WTC11 (cell line): ENCODE measurements around the gene BPIFA3. TPM values are rescaled to one million over a fixed set of nuclear protein-coding genes. Genes with fewer than 3 reads are reported as not detected.

ENCODE experiments used
- ATF2 ChIP-seq: sonication (generic); formaldehyde crosslinking; IDR thresholded peaks from 2 replicates; pipeline ENCODE4 v1.8.1; 2022; ENCODE audit warnings: low read depth, missing genetic modification reagents, borderline replicate concordance
- ATF6 ChIP-seq: sonication (generic); formaldehyde crosslinking; IDR thresholded peaks from 2 replicates; pipeline ENCODE4 v1.8.1; 2023; ENCODE audit warnings: mild to moderate bottlenecking, missing genetic modification reagents
- CTCF ChIP-seq: fragments of 200-600 bp; IDR thresholded peaks from 2 replicates; pipeline ENCODE4 v1.8.0; 2022; ENCODE audit warnings: antibody characterized with exemption
- E2F5 ChIP-seq: sonication (generic); formaldehyde crosslinking; IDR thresholded peaks from 2 replicates; pipeline ENCODE4 v1.8.1; 2022; ENCODE audit warnings: mild to moderate bottlenecking, moderate library complexity, missing genetic modification reagents
- ELF4 ChIP-seq: sonication (generic); formaldehyde crosslinking; IDR thresholded peaks from 2 replicates; pipeline ENCODE4 v1.8.1; 2022; ENCODE audit warnings: low read depth, mild to moderate bottlenecking, moderate library complexity, missing genetic modification reagents
- EMX1 ChIP-seq: fragments of 250-450 bp; sonication (Bioruptor Pico); IDR thresholded peaks from 2 replicates; pipeline ENCODE4 v1.8.0; 2021; ENCODE audit warnings: mild to moderate bottlenecking
- FOXJ3 ChIP-seq: sonication (generic); formaldehyde crosslinking; IDR thresholded peaks from 2 replicates; pipeline ENCODE4 v1.9.0; 2021; ENCODE audit warnings: missing genetic modification reagents, mild to moderate bottlenecking, borderline replicate concordance
- FOXK1 ChIP-seq: sonication (generic); formaldehyde crosslinking; IDR thresholded peaks from 2 replicates; pipeline ENCODE4 v1.8.0; 2022; ENCODE audit warnings: mild to moderate bottlenecking, moderate library complexity, missing genetic modification reagents
- FOXP1 ChIP-seq: sonication (generic); formaldehyde crosslinking; IDR thresholded peaks from 2 replicates; pipeline ENCODE4 v1.8.0; 2022; ENCODE audit warnings: missing genetic modification reagents, mild to moderate bottlenecking, moderate library complexity, borderline replicate concordance
- FOXP4 ChIP-seq: sonication (generic); formaldehyde crosslinking; IDR thresholded peaks from 2 replicates; pipeline ENCODE4 v1.8.0; 2022; ENCODE audit warnings: mild to moderate bottlenecking, missing genetic modification reagents
- GTF2I ChIP-seq: fragments of 250-450 bp; sonication (Bioruptor Pico); conservative IDR thresholded peaks from 2 replicates; pipeline ENCODE4 v1.4.0; 2021; ENCODE audit warnings: mild to moderate bottlenecking
- HMGA2 ChIP-seq: fragments of 250-450 bp; sonication (Bioruptor Pico); IDR thresholded peaks from 2 replicates; pipeline ENCODE4 v1.4.0; 2021; ENCODE audit warnings: mild to moderate bottlenecking, moderate library complexity
- HMGXB4 ChIP-seq: sonication (generic); formaldehyde crosslinking; IDR thresholded peaks from 2 replicates; pipeline ENCODE4 v1.8.1; 2023; ENCODE audit warnings: mild to moderate bottlenecking, moderate library complexity, missing genetic modification reagents
- IRF2 ChIP-seq: sonication (generic); formaldehyde crosslinking; IDR thresholded peaks from 2 replicates; pipeline ENCODE4 v1.8.0; 2022; ENCODE audit warnings: low read depth, missing genetic modification reagents, borderline replicate concordance
- JAZF1 ChIP-seq: fragments of 250-450 bp; sonication (Bioruptor Pico); IDR thresholded peaks from 2 replicates; pipeline ENCODE4 v1.9.0; 2021; ENCODE audit warnings: moderate library complexity, mild to moderate bottlenecking, inconsistent platforms
- JUN ChIP-seq: sonication (generic); formaldehyde crosslinking; IDR thresholded peaks from 2 replicates; pipeline ENCODE4 v1.8.0; 2023; ENCODE audit warnings: mild to moderate bottlenecking, missing genetic modification reagents
- MLX ChIP-seq: sonication (generic); formaldehyde crosslinking; IDR thresholded peaks from 2 replicates; pipeline ENCODE4 v1.8.1; 2023; ENCODE audit warnings: mild to moderate bottlenecking, missing genetic modification reagents, moderate library complexity
- NFE2L1 ChIP-seq: sonication (generic); formaldehyde crosslinking; IDR thresholded peaks from 2 replicates; pipeline ENCODE4 v1.8.1; 2023; ENCODE audit warnings: missing genetic modification reagents
- NFYB ChIP-seq: sonication (generic); formaldehyde crosslinking; conservative IDR thresholded peaks from 2 replicates; pipeline ENCODE4 v1.8.0; 2022; ENCODE audit warnings: low read depth, missing genetic modification reagents
- PRRX2 ChIP-seq: fragments of 250-450 bp; sonication (Bioruptor Pico); IDR thresholded peaks from 2 replicates; pipeline ENCODE4 v1.8.0; 2021; ENCODE audit warnings: mild to moderate bottlenecking
- RELA ChIP-seq: sonication (generic); formaldehyde crosslinking; IDR thresholded peaks from 2 replicates; pipeline ENCODE4 v1.8.1; 2022; ENCODE audit warnings: missing genetic modification reagents, mild to moderate bottlenecking, borderline replicate concordance
- TCF7 ChIP-seq: sonication (generic); formaldehyde crosslinking; IDR thresholded peaks from 2 replicates; pipeline ENCODE4 v1.8.0; 2022; ENCODE audit warnings: mild to moderate bottlenecking, low read depth, missing genetic modification reagents, moderate library complexity
- TEAD4 ChIP-seq: sonication (generic); formaldehyde crosslinking; IDR thresholded peaks from 2 replicates; pipeline ENCODE4 v1.8.0; 2022; ENCODE audit warnings: mild to moderate bottlenecking, missing genetic modification reagents
- USF2 ChIP-seq: sonication (generic); formaldehyde crosslinking; IDR thresholded peaks from 2 replicates; pipeline ENCODE4 v1.8.1; 2023; ENCODE audit warnings: mild to moderate bottlenecking, missing genetic modification reagents, moderate library complexity
- ZNF121 ChIP-seq: sonication (generic); formaldehyde crosslinking; IDR thresholded peaks from 2 replicates; pipeline ENCODE4 v1.8.0; 2023; ENCODE audit warnings: missing genetic modification reagents
- ZNF138 ChIP-seq: sonication (generic); formaldehyde crosslinking; conservative IDR thresholded peaks from 2 replicates; pipeline ENCODE4 v1.8.1; 2022; ENCODE audit warnings: mild to moderate bottlenecking, moderate library complexity, missing genetic modification reagents
- ZNF219 ChIP-seq: sonication (generic); formaldehyde crosslinking; IDR thresholded peaks from 2 replicates; pipeline ENCODE4 v1.8.0; 2023; ENCODE audit warnings: missing genetic modification reagents, mild to moderate bottlenecking, borderline replicate concordance
- ZNF232 ChIP-seq: sonication (generic); formaldehyde crosslinking; IDR thresholded peaks from 2 replicates; pipeline ENCODE4 v1.8.0; 2022; ENCODE audit warnings: mild to moderate bottlenecking, missing genetic modification reagents
- ZNF396 ChIP-seq: fragments of 250-450 bp; sonication (Bioruptor Pico); IDR thresholded peaks from 2 replicates; pipeline ENCODE4 v1.8.0; 2021; ENCODE audit warnings: mild to moderate bottlenecking, moderate library complexity, borderline replicate concordance
- ZNF423 ChIP-seq: fragments of 250-450 bp; sonication (Bioruptor Pico); IDR thresholded peaks from 2 replicates; pipeline ENCODE4 v2.1.2; 2022; ENCODE audit warnings: mild to moderate bottlenecking, moderate library complexity
- total RNA-seq: library from RNA; stranded (reverse); gene quantifications from 3 replicates; pipeline ENCODE4 v1.2.3, GENCODE V29; 2021

The BPIFA3 gene
- total RNA-seq, 1 experiment from 2014 or later, result not detected

GRCh38 chr20:33209789-33210188 lies 7.4 kb upstream of the BPIFA3 start (continued):
- no peak for TF ChIP-seq CTCF
- TF ChIP-seq FOXK1 (CRISPR knock-in tag), result peak; percentile 50; the same call in 1 of the 2 replicates
- no peak for TF ChIP-seq GTF2I (CRISPR knock-in tag)
- no peak for TF ChIP-seq ATF2 (CRISPR knock-in tag)
- no peak for TF ChIP-seq ZNF396 (CRISPR knock-in tag)
- TF ChIP-seq FOXJ3 (CRISPR knock-in tag), result no peak
- peak; percentile 90 for TF ChIP-seq ZNF232 (CRISPR knock-in tag)
- no peak for TF ChIP-seq MLX (CRISPR knock-in tag)
- no peak for TF ChIP-seq ZNF423 (CRISPR knock-in tag)
- TF ChIP-seq ELF4 (CRISPR knock-in tag), result no peak
- TF ChIP-seq RELA (CRISPR knock-in tag), result no peak
- TF ChIP-seq EMX1 (CRISPR knock-in tag), result no peak
- TF ChIP-seq FOXP1, result 0 out of 2 replicates have a peak, but pooled peaks have one; percentile 49
- no peak for TF ChIP-seq ATF6 (CRISPR knock-in tag)
- TF ChIP-seq ZNF219 (CRISPR knock-in tag), result no peak
- TF ChIP-seq PRRX2 (CRISPR knock-in tag), result no peak
- TF ChIP-seq JUN, result no peak
- peak; percentile 90 for TF ChIP-seq NFE2L1 (CRISPR knock-in tag)
- TF ChIP-seq IRF2 (CRISPR knock-in tag), result no peak
- no peak for TF ChIP-seq TEAD4 (CRISPR knock-in tag)
- no peak for TF ChIP-seq ZNF121 (CRISPR knock-in tag)
- no peak for TF ChIP-seq ZNF138
- TF ChIP-seq HMGA2 (CRISPR knock-in tag), result no peak
- TF ChIP-seq JAZF1 (CRISPR knock-in tag), result no peak
- no peak for TF ChIP-seq TCF7 (CRISPR knock-in tag)
- no peak for TF ChIP-seq E2F5 (CRISPR knock-in tag)
- TF ChIP-seq NFYB (CRISPR knock-in tag), result no peak
- no peak for TF ChIP-seq USF2 (CRISPR knock-in tag)
- peak; percentile 89 for TF ChIP-seq FOXP4
- no peak for TF ChIP-seq HMGXB4 (CRISPR knock-in tag)
